Measurements from ENCODE around the gene XYLT1.

XYLT1 gene

GRCh38 chr16:17116595-17117322, 354.0 kb downstream of the XYLT1 start:
- no peak for TF ChIP-seq CTCF (IDR thresholded peaks at IDR 0.05)

- TF ChIP-seq CTCF (IDR thresholded peaks at IDR 0.05): no peak
These were observed 361.3 kb downstream of the XYLT1 start for GRCh38 chr16:17109413-17109812.

GRCh38 chr16:17108596-17108995, 362.2 kb downstream of the XYLT1 start:
- TF ChIP-seq CTCF (IDR thresholded peaks at IDR 0.05): no peak

DNA sequence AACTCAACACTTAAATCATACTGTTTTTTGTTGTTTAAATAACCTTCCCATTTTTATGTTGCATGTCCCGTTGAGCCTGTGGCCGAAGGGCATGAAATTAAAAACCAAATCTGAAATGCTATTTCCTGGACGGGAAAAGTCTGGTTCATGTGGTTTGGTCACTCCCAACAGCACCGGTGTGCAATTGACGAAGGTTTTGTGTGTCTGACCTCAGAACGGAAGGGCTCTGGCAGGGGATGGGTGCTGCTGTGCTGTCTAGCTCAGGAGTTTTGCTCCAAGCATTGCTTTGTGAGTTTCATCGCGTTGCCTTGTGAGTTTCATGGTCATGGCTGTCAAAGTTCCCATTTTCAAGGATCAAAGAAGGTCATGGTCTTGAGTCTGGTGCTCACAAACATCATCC, 363.3 kb downstream of the XYLT1 start:
- no peak for TF ChIP-seq CTCF (IDR thresholded peaks at IDR 0.05)

- TF ChIP-seq CTCF (IDR thresholded peaks at IDR 0.05): no peak
These were observed 364.4 kb downstream of the XYLT1 start for GRCh38 chr16:17106243-17106791.

GRCh38 chr16:17105239-17105797, 365.4 kb downstream of the XYLT1 start:
- no peak for TF ChIP-seq CTCF (IDR thresholded peaks at IDR 0.05)

GRCh38 chr16:17104654-17105053, 366.1 kb downstream of the XYLT1 start:
- TF ChIP-seq CTCF (IDR thresholded peaks at IDR 0.05): no peak
